ENCODE results near the gene COL11A2.

DNA sequence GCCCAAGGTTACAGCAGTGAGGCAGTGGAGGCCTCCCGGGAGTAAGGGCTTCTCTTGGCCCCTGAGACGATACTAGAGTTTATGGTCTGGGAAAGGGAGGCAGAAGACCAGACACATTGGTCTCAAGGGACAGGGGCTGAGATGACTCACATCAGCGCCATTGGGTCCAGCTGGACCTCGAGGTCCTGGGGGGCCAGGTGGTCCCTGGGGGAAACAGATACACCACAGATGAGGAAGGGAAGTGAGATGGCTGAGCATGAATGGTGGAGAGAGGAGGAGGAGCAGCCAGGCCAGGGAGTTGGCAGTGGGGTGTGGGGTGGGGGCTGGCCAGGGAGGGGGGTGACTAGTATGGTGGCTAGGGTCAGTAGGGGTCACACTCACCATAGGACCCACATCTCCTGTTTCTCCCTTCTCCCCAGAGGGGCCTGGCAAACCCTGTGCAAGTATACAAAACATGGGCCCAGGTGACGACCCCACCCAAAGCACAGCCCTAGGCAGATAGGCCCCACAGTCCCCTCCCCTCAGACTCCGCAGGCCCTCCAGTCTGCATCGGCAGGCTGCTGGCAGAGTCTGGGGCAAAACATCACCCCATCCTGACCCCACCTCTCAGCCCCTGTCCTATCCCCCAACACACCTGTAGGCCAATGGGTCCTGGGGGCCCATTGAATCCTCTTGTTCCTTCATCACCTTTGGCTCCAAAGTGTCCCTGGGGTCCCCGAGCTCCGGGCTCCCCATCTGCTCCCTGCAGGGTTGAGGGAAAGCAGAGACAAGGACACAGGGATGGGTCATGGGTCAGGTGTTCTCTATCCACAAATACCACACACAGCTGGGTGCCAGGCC is 21.9 kb downstream of the COL11A2 start:
- TF ChIP-seq FOXK2 (IDR thresholded peaks at IDR 0.05) = no peak
- TF ChIP-seq SP1 (IDR thresholded peaks at IDR 0.05) = no peak
- no peak for TF ChIP-seq NFRKB (IDR thresholded peaks at IDR 0.05)
- no peak for TF ChIP-seq ELF4 (IDR thresholded peaks at IDR 0.05)
- no peak for TF ChIP-seq ARNT (IDR thresholded peaks at IDR 0.05)
- no peak for TF ChIP-seq TARDBP (IDR thresholded peaks at IDR 0.05)
- no peak for TF ChIP-seq BHLHE40 (IDR thresholded peaks at IDR 0.05; ENCODE audit: borderline replicate concordance)
- no peak for TF ChIP-seq FOXA1 (IDR thresholded peaks at IDR 0.05)
- TF ChIP-seq CTBP1 (IDR thresholded peaks at IDR 0.05; ENCODE audit: borderline replicate concordance) = no peak
- no peak for TF ChIP-seq FOXM1 (IDR thresholded peaks at IDR 0.05; ENCODE audit: borderline replicate concordance)
- no peak for TF ChIP-seq HDGF (IDR thresholded peaks at IDR 0.05; ENCODE audit: borderline replicate concordance)
- no peak for TF ChIP-seq ZNF384 (IDR thresholded peaks at IDR 0.05)
- TF ChIP-seq LEF1 (IDR thresholded peaks at IDR 0.05; ENCODE audit: borderline replicate concordance) = no peak

Data from HEK293T (cell line).